T-helper 1 cell treated with Interleukin-12 subunit alpha and Interleukin-12 subunit beta and Interleukin-4 antibody, amounts not matched to agents 30 ng/mL and 1 ng/mL, for 36 hours (primary cell): Measurements from ENCODE around the gene ACACA. TPM values are rescaled to one million over a fixed set of nuclear protein-coding genes. Genes with fewer than 3 reads are reported as not detected.

ENCODE experiments used
- intact Hi-C: fragments of 100-400 bp; cut with micrococcal nuclease; formaldehyde crosslinking; loops from one replicate; pipeline ENCODE4 v1.15.1; 2024
- total RNA-seq: library from RNA; stranded (reverse); gene quantifications from 2 replicates; pipeline ENCODE4 v1.2.3, GENCODE V29; 2022

The ACACA gene
- total RNA-seq, 1 donor from 2014 or later, result 53.4 TPM

GRCh38 chr17:37109106-37109505 is 297.5 kb downstream of the ACACA start:
- intact Hi-C loops, result no loop called here

- intact Hi-C loops, result no loop called here
Observed at GRCh38 chr17:37107406-37108083, 299.1 kb downstream of the ACACA start.

- intact Hi-C loops, result no loop called here
Observed at GRCh38 chr17:37106049-37106448, 300.6 kb downstream of the ACACA start.

GRCh38 chr17:37103231-37103630 is 303.4 kb downstream of the ACACA start:
- intact Hi-C loops, result no loop called here

- intact Hi-C loops, result no loop called here
Observed at GRCh38 chr17:37101306-37101705, 305.3 kb downstream of the ACACA start.

GRCh38 chr17:37100231-37100630 is 306.4 kb downstream of the ACACA start:
- intact Hi-C loops, result no loop called here

- intact Hi-C loops, result no loop called here
Observed at GRCh38 chr17:37098910-37099664, 307.5 kb downstream of the ACACA start.

- intact Hi-C loops, result no loop called here
Observed at GRCh38 chr17:37098152-37098551, 308.5 kb downstream of the ACACA start.

GRCh38 chr17:37097154-37097553 is 309.5 kb downstream of the ACACA start:
- intact Hi-C loops, result no loop called here

GRCh38 chr17:37096071-37096470 is 310.6 kb downstream of the ACACA start:
- intact Hi-C loops, result no loop called here

- intact Hi-C loops, result no loop called here
Observed at GRCh38 chr17:37094391-37094790, 312.2 kb downstream of the ACACA start.

GRCh38 chr17:37092701-37093100 is 313.9 kb downstream of the ACACA start:
- intact Hi-C loops, result no loop called here

- intact Hi-C loops, result no loop called here
Observed at GRCh38 chr17:37092071-37092470, 314.6 kb downstream of the ACACA start.

- intact Hi-C loops, result no loop called here
Observed at GRCh38 chr17:37090941-37091340, 315.7 kb downstream of the ACACA start.

GRCh38 chr17:37089956-37090355 is 316.7 kb downstream of the ACACA start:
- intact Hi-C loops, result no loop called here

GRCh38 chr17:37088913-37089312 is 317.7 kb downstream of the ACACA start:
- intact Hi-C loops, result no loop called here

GRCh38 chr17:37088459-37088858 is 318.2 kb downstream of the ACACA start:
- intact Hi-C loops, result no loop called here

GRCh38 chr17:37087683-37088082 is 319.0 kb downstream of the ACACA start:
- intact Hi-C loops, result no loop called here

GRCh38 chr17:37086948-37087347 is 319.7 kb downstream of the ACACA start:
- intact Hi-C loops, result no loop called here

GRCh38 chr17:37086334-37086733 is 320.3 kb downstream of the ACACA start:
- intact Hi-C loops, result no loop called here

GRCh38 chr17:37084372-37084771 is 322.3 kb downstream of the ACACA start:
- intact Hi-C loops, result no loop called here

- intact Hi-C loops, result no loop called here
Observed at GRCh38 chr17:37083456-37083855, 323.2 kb downstream of the ACACA start.

GRCh38 chr17:37082985-37083384 is 323.7 kb downstream of the ACACA start:
- intact Hi-C loops, result no loop called here
